SK-N-SH (cell line): Measurements from ENCODE around the gene CASD1. TPM values are rescaled to one million over a fixed set of nuclear protein-coding genes. Genes with fewer than 3 reads are reported as not detected.

ENCODE experiments used
- CTCF ChIA-PET: fragments of 300-600, 350-600 bp; formaldehyde crosslinking; extraction: SDS; loops from one replicate; lab custom pipeline; 2021; lab: Yijun Ruan, JAX
- POLR2A ChIA-PET: fragments of 350-600 bp; sonication (Branson Sonifier 250); formaldehyde crosslinking; extraction: SDS; loops from one replicate; lab custom pipeline; 2020; ENCODE audit warnings: antibody characterized with exemption, inconsistent platforms; lab: Yijun Ruan, JAX
- DNase-seq: peaks from one replicate; pipeline ENCODE4 v3.0.0; 2012
- H2AFZ ChIP-seq: fragments of 200-600 bp; sonication (generic); 2 replicates; pipeline ENCODE4 v1.8.1; 2016; ENCODE audit warnings: antibody characterized with exemption, mild to moderate bottlenecking, low read depth
- H3F3A ChIP-seq: fragments of 200-600 bp; sonication (generic); replicated peaks from 2 replicates; pipeline ENCODE3; 2016; ENCODE audit warnings: antibody characterized with exemption, mild to moderate bottlenecking; ENCODE audit not compliant: insufficient read depth
- H3K27ac ChIP-seq, 2 experiments: fragments of 200-500 bp in 1 of 2; fragments of 200-600 bp in 1 of 2; sonication (Bioruptor generic) in 1 of 2; sonication (generic), shearing (Covaris generic) in 1 of 2; 2 replicates each; pipeline versions ENCODE4 v1.5.1 to v1.6.1; 2014 to 2016; ENCODE audit warnings: low read depth in 2 of 2, inconsistent platforms in 1 of 2, low read length in 1 of 2, mild to moderate bottlenecking in 1 of 2, mixed read lengths in 1 of 2
- H3K27me3 ChIP-seq: fragments of 200-600 bp; sonication (generic), shearing (Covaris generic); 2 replicates; pipeline ENCODE4 v1.6.1; 2016; ENCODE audit warnings: mixed run types; ENCODE audit not compliant: insufficient read depth
- H3K36me3 ChIP-seq, 2 experiments: fragments of 200-500 bp in 1 of 2; fragments of 200-600 bp in 1 of 2; sonication (Bioruptor generic) in 1 of 2; sonication (generic) in 1 of 2; replicated peaks in 1 of 2; 2 replicates each; pipeline versions ENCODE3 to v1.5.1; 2014 to 2016; ENCODE audit warnings: low read length in 1 of 2, mild to moderate bottlenecking in 1 of 2; ENCODE audit not compliant: insufficient read depth in 2 of 2, control insufficient read depth in 1 of 2
- H3K4me1 ChIP-seq, 2 experiments: fragments of 200-500 bp in 1 of 2; fragments of 200-600 bp in 1 of 2; sonication (Bioruptor generic) in 1 of 2; sonication (generic), shearing (Covaris generic) in 1 of 2; 2 replicates each; pipeline versions ENCODE4 v1.5.1 to v1.6.1; 2014 to 2016; ENCODE audit warnings: low read depth in 1 of 2, low read length in 1 of 2, mixed run types in 1 of 2; ENCODE audit not compliant: insufficient read depth in 2 of 2, control insufficient read depth in 1 of 2
- H3K4me2 ChIP-seq: fragments of 200-600 bp; sonication (generic), shearing (Covaris generic); 2 replicates; pipeline ENCODE4 v1.6.1; 2017; ENCODE audit warnings: mixed run types
- H3K4me3 ChIP-seq, 2 experiments: fragments of 200-500 bp in 1 of 2; fragments of 200-600 bp in 1 of 2; sonication (Bioruptor generic) in 1 of 2; sonication (generic), shearing (Covaris generic) in 1 of 2; 2 replicates each; pipeline versions ENCODE4 v1.5.1 to v1.8.1; 2014 to 2016; ENCODE audit warnings: low read depth in 2 of 2, inconsistent platforms in 1 of 2, low read length in 1 of 2, mild to moderate bottlenecking in 1 of 2, mixed read lengths in 1 of 2, moderate library complexity in 1 of 2
- H3K79me2 ChIP-seq: fragments of 200-600 bp; sonication (generic); 2 replicates; pipeline ENCODE4 v1.8.1; 2017; ENCODE audit warnings: mild to moderate bottlenecking; ENCODE audit not compliant: insufficient read depth
- H3K9ac ChIP-seq: fragments of 200-600 bp; sonication (generic); 2 replicates; pipeline ENCODE4 v1.6.1; 2017; ENCODE audit warnings: mixed run types
- H3K9me2 ChIP-seq: fragments of 200-600 bp; sonication (generic); 2 replicates; pipeline ENCODE4 v1.6.1; 2017; ENCODE audit warnings: mixed run types
- H3K9me3 ChIP-seq: fragments of 200-600 bp; sonication (generic); 2 replicates; pipeline ENCODE4 v1.6.1; 2017; ENCODE audit warnings: mixed run types, mild to moderate bottlenecking, moderate library complexity
- H4K20me1 ChIP-seq: fragments of 200-600 bp; sonication (generic); 2 replicates; pipeline ENCODE4 v1.6.1; 2017; ENCODE audit warnings: mild to moderate bottlenecking, mixed run types; ENCODE audit not compliant: insufficient read depth
- CHD2 ChIP-seq: fragments of 150-350 bp; IDR thresholded peaks from 2 replicates; pipeline ENCODE4 v1.6.1; 2018; ENCODE audit warnings: low read length; ENCODE audit not compliant: partially characterized antibody
- ELF1 ChIP-seq: IDR thresholded peaks from 2 replicates; pipeline ENCODE4 v1.4.0; 2012
- EZH2phosphoT487 ChIP-seq: fragments of 200-600 bp; sonication (generic); IDR thresholded peaks from 2 replicates; pipeline ENCODE4 v1.6.1; 2017; ENCODE audit warnings: low read depth, mixed run types, mild to moderate bottlenecking, antibody characterized with exemption, moderate library complexity, borderline replicate concordance
- FOXJ3 ChIP-seq: sonication (generic); formaldehyde crosslinking; IDR thresholded peaks from 2 replicates; pipeline ENCODE4 v1.5.1; 2020; ENCODE audit warnings: mild to moderate bottlenecking, missing genetic modification reagents
- MEF2A ChIP-seq: IDR thresholded peaks from 2 replicates; pipeline ENCODE4 v1.4.0; 2012; ENCODE audit warnings: low read depth, borderline replicate concordance
- RAD21 ChIP-seq: IDR thresholded peaks from 2 replicates; pipeline ENCODE4 v1.6.1; 2012; ENCODE audit warnings: mild to moderate bottlenecking, low read length
- RCOR1 ChIP-seq: fragments of 150-350 bp; IDR thresholded peaks from 2 replicates; pipeline ENCODE4 v1.6.1; 2017; ENCODE audit warnings: antibody characterized with exemption, low read length
- SIN3A ChIP-seq: IDR thresholded peaks from 2 replicates; pipeline ENCODE4 v1.6.1; 2012; ENCODE audit warnings: low read depth, mild to moderate bottlenecking, low read length, moderate library complexity, borderline replicate concordance
- TCF12 ChIP-seq: IDR thresholded peaks from 2 replicates; pipeline ENCODE4 v1.4.0; 2012
- WGBS: methylation state at CpG from one replicate; pipeline ENCODE4 v1.1.6; 2017; ENCODE audit warnings: low lambda C conversion rate; 5-methylcytosine and 5-hydroxymethylcytosine counted together
- polyA plus RNA-seq, 3 experiments: library from polyadenylated mRNA; depleted of rRNA; stranded (reverse); fragments of >200 nt; gene quantifications; 2 replicates each; pipeline ENCODE4 v1.2.3, GENCODE V29; 2012
- TF ChIP-seq, protein P1 (sequence below): fragments of 150-350 bp; IDR thresholded peaks from 2 replicates; pipeline ENCODE4 v1.6.1; 2016; ENCODE audit warnings: mild to moderate bottlenecking, low read depth, low read length
- TF ChIP-seq, protein P2 (sequence below): fragments of 200-600 bp; sonication (generic); IDR thresholded peaks from 2 replicates; pipeline ENCODE4 v1.6.1; 2017; ENCODE audit warnings: antibody characterized with exemption, mild to moderate bottlenecking, moderate library complexity

Gene CASD1
- polyA plus RNA-seq, 1 of the 3 experiments (the other 2 are of a cell fraction), result 8.5 TPM

GRCh38 chr7:94478648-94479214 lies 30.9 kb upstream of the CASD1 start (continued):
- TF ChIP-seq, protein P1, sequence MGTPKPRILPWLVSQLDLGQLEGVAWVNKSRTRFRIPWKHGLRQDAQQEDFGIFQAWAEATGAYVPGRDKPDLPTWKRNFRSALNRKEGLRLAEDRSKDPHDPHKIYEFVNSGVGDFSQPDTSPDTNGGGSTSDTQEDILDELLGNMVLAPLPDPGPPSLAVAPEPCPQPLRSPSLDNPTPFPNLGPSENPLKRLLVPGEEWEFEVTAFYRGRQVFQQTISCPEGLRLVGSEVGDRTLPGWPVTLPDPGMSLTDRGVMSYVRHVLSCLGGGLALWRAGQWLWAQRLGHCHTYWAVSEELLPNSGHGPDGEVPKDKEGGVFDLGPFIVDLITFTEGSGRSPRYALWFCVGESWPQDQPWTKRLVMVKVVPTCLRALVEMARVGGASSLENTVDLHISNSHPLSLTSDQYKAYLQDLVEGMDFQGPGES, result no peak
- TF ChIP-seq MEF2A (no peak), TCF12 (no peak), CHD2 (no peak), RCOR1 (no peak)
- TF ChIP-seq, protein P2, sequence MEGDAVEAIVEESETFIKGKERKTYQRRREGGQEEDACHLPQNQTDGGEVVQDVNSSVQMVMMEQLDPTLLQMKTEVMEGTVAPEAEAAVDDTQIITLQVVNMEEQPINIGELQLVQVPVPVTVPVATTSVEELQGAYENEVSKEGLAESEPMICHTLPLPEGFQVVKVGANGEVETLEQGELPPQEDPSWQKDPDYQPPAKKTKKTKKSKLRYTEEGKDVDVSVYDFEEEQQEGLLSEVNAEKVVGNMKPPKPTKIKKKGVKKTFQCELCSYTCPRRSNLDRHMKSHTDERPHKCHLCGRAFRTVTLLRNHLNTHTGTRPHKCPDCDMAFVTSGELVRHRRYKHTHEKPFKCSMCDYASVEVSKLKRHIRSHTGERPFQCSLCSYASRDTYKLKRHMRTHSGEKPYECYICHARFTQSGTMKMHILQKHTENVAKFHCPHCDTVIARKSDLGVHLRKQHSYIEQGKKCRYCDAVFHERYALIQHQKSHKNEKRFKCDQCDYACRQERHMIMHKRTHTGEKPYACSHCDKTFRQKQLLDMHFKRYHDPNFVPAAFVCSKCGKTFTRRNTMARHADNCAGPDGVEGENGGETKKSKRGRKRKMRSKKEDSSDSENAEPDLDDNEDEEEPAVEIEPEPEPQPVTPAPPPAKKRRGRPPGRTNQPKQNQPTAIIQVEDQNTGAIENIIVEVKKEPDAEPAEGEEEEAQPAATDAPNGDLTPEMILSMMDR, result no peak

DNA sequence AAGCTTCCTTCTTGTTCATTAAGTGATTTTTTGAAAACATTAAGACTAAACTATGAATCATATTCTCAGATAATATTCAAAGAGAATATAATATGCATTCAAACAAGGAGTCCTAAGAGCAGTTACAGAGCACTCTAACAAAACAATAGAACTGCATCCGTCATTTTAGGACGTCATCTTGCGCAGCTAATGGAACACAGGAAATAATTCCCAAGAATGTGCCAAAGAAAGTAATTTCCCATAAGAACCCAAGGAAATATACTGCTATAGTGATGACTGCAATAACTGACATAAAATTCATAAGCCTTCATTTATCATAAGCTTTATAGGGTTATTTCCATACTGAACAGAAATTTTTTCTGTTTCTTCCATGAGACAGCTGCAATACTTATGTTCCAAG lies 28.3 kb upstream of the CASD1 start:
- no peaks in the 10 kb centered on the region for H3K9me3 ChIP-seq
- no peaks in the 10 kb centered on the region for H3F3A ChIP-seq
- TF ChIP-seq, protein P1, result no peak
- TF ChIP-seq EZH2phosphoT487 (no peak), ELF1 (no peak), SIN3A (no peak), RAD21 (no peak), TCF12 (no peak), FOXJ3 (no peak)
- H3K79me2 ChIP-seq, result no peaks in the 10 kb centered on the region
- no peak overlapping the region for H2AFZ ChIP-seq
- no peak overlapping the region for H3K27ac ChIP-seq
- no peaks in the 10 kb centered on the region for H4K20me1 ChIP-seq
- no peak overlapping the region for H3K9ac ChIP-seq
- ChIA-PET POLR2A (no interaction called here), CTCF (interaction anchor here (0.8 to 1.6 kb wide), 4 partner anchors 13 to 32 kb away, joined by 3 to 5 read pairs (median 3); no protein-coding TSS in a partner anchor)
- DNase-seq, result no peak
- H3K4me2 ChIP-seq, result no peak overlapping the region
- no peaks in the 10 kb centered on the region for H3K36me3 ChIP-seq
- peaks cover 6% of the 10 kb centered on the region; the same call in 1 of the 2 replicates for H3K27me3 ChIP-seq
- H3K9me2 ChIP-seq, result no peaks in the 10 kb centered on the region
- no peaks in the 10 kb centered on the region for H3K4me1 ChIP-seq
- 88% methylated on average over 3 of the region's 3 CpGs for WGBS
- H3K4me3 ChIP-seq, result no peak overlapping the region
